ENCODE measurements around the gene B4GALT7.

DNA sequence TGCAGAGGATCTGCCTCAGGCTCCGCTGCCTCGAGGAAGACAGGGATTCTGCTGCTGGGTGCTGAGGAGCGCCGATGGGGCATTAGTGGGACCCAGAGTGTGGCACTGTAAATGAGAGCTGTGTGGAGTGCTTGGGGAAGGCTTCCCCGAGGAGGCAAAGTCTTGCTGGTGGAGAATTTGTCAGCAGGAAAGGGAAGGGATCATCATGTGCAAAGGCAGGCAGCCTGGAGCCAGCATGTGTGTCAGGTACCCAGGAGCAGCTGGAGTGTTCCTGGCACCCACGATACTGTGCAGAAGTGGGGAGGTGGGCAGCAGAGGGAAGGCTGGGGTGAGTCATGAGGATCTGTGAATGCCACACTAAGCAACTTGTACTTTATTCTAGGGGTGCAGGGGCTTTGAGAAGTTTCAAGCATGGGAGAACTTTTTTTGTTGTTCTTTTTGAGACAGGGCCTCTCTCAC lies 12.3 kb downstream of the B4GALT7 start:
- TF ChIP-seq EZH2 (IDR thresholded peaks at IDR 0.05; ENCODE audit: borderline replicate concordance, low read depth, low read length, poor library complexity, severe bottlenecking) (no peak), CTCF (conservative IDR thresholded peaks at IDR 0.05; ENCODE audit: low read depth, low read length) (no peak)
